Measurements from ENCODE around the gene YPEL3. TPM values are rescaled to one million over a fixed set of nuclear protein-coding genes. Genes with fewer than 3 reads are reported as not detected.

YPEL3 gene
- total RNA-seq, 4 donors from 2014 or later: 97.2 to 197 (median 154) TPM

GRCh38 chr16:30086291-30087140 lies 9.5 kb downstream of the YPEL3 start:
- no peak overlapping the region for H3K4me3 ChIP-seq
- intact Hi-C loops (cut with DNase I; ENCODE audit: low total_unique reads) (no loop called here), in situ Hi-C loops (cut with MboI; ENCODE audit: low sequenced_read_pairs in 4 of 4) (loop anchor here in 1 of 4 donors (25.0 kb wide), 1 partner anchor 276 kb away; the partner anchor contains the start of genes CD2BP2, MYL11 and TBC1D10B)
- no peaks in the 10 kb centered on the region for H3K27me3 ChIP-seq
- H3K36me3 ChIP-seq: peaks cover 0 to 43% of the 10 kb centered on the region in 2 donors
- no peak overlapping the region for H3K27ac ChIP-seq
- ATAC-seq: no peak
- H3K9me3 ChIP-seq: no peaks in the 10 kb centered on the region
- no peak for TF ChIP-seq CTCF (IDR thresholded peaks at IDR 0.05 in 4 of 5, conservative IDR thresholded peaks at IDR 0.05 in 1 of 5)
- TF ChIP-seq POLR2A (IDR thresholded peaks at IDR 0.05): no peak
- H3K4me1 ChIP-seq: peaks cover 5 to 15% of the 10 kb centered on the region in 2 donors
- DNase-seq: no peak

GRCh38 chr16:30085820-30086219 lies 10.2 kb downstream of the YPEL3 start:
- Histone ChIP-seq H3K27me3 (no peaks in the 10 kb centered on the region), H3K36me3 (peaks cover 0 to 50% of the 10 kb centered on the region in 2 donors), H3K27ac (peak overlapping the region in 1 of 4 donors; percentile 11), H3K4me1 (peaks cover 0 to 8% of the 10 kb centered on the region in 2 donors), H3K4me3 (no peak overlapping the region), H3K9me3 (no peaks in the 10 kb centered on the region)
- intact Hi-C loops (cut with DNase I; ENCODE audit: low total_unique reads) (no loop called here), in situ Hi-C loops (cut with MboI; ENCODE audit: low sequenced_read_pairs in 4 of 4) (loop anchor here in 1 of 4 donors (25.0 kb wide), 1 partner anchor 276 kb away; the partner anchor contains the start of genes CD2BP2, MYL11 and TBC1D10B)
- DNase-seq: no peak
- no peak for ATAC-seq
- TF ChIP-seq POLR2A (IDR thresholded peaks at IDR 0.05) (no peak), CTCF (IDR thresholded peaks at IDR 0.05 in 4 of 5, conservative IDR thresholded peaks at IDR 0.05 in 1 of 5) (no peak)

GRCh38 chr16:30085247-30085646 lies 10.8 kb downstream of the YPEL3 start:
- Histone ChIP-seq H3K4me3 (no peak overlapping the region), H3K36me3 (peaks cover 0 to 53% of the 10 kb centered on the region in 2 donors), H3K27ac (peak overlapping the region in 3 of 4 donors; percentile 11 to 52 (median 30)), H3K4me1 (peaks cover 0 to 4% of the 10 kb centered on the region in 2 donors), H3K9me3 (no peaks in the 10 kb centered on the region), H3K27me3 (no peaks in the 10 kb centered on the region)
- DNase-seq (no peak), ATAC-seq (no peak)
- intact Hi-C loops (cut with DNase I; ENCODE audit: low total_unique reads) (no loop called here), in situ Hi-C loops (cut with MboI; ENCODE audit: low sequenced_read_pairs in 4 of 4) (loop anchor here in 1 of 4 donors (25.0 kb wide), 1 partner anchor 277 kb away; the partner anchor contains the start of genes CD2BP2, MYL11 and TBC1D10B)
- TF ChIP-seq CTCF (IDR thresholded peaks at IDR 0.05 in 4 of 5, conservative IDR thresholded peaks at IDR 0.05 in 1 of 5): no peak
- TF ChIP-seq POLR2A (IDR thresholded peaks at IDR 0.05): no peak

GRCh38 chr16:30084816-30085159 lies 11.2 kb downstream of the YPEL3 start:
- no peaks in the 10 kb centered on the region for H3K27me3 ChIP-seq
- intact Hi-C loops (cut with DNase I; ENCODE audit: low total_unique reads) (no loop called here), in situ Hi-C loops (cut with MboI; ENCODE audit: low sequenced_read_pairs in 4 of 4) (loop anchor here in 1 of 4 donors (25.0 kb wide), 1 partner anchor 278 kb away; the partner anchor contains the start of genes CD2BP2, MYL11 and TBC1D10B)
- H3K9me3 ChIP-seq: no peaks in the 10 kb centered on the region
- H3K36me3 ChIP-seq: peaks cover 0 to 56% of the 10 kb centered on the region in 2 donors
- H3K4me1 ChIP-seq: peaks cover 0 to 4% of the 10 kb centered on the region in 2 donors
- peak in 1 of 2 donors; percentile 67 for DNase-seq
- no peak overlapping the region for H3K4me3 ChIP-seq
- peak overlapping the region in 3 of 4 donors; percentile 11 to 52 (median 30) for H3K27ac ChIP-seq
- no peak for TF ChIP-seq POLR2A (IDR thresholded peaks at IDR 0.05)
- no peak for TF ChIP-seq CTCF (IDR thresholded peaks at IDR 0.05 in 4 of 5, conservative IDR thresholded peaks at IDR 0.05 in 1 of 5)
- peak; percentile 47 to 56 for ATAC-seq
